K562 (cell line): ENCODE results near the gene LCNL1. TPM values are rescaled to one million over a fixed set of nuclear protein-coding genes. Genes with fewer than 3 reads are reported as not detected.
A peak's percentile ranks its signal among the peaks of the same experiment; 100 is the strongest.

Source experiments
- ADNP ChIP-seq: fragments of 200-800 bp; sonication (Bioruptor generic); IDR thresholded peaks from 2 replicates; pipeline ENCODE4 v1.6.1; 2016; ENCODE audit warnings: missing genetic modification characterization, missing compliant biosample characterization
- DNMT1 ChIP-seq: fragments of 450-650 bp; IDR thresholded peaks from 2 replicates; pipeline ENCODE4 v1.6.1; 2016; ENCODE audit warnings: antibody characterized with exemption, mild to moderate bottlenecking
- HNRNPL ChIP-seq: fragments of 200-400 bp; formaldehyde crosslinking; IDR thresholded peaks from 2 replicates; pipeline ENCODE4 v1.6.1; 2017; ENCODE audit warnings: low read depth, mild to moderate bottlenecking, low read length
- MYC ChIP-seq, 2 experiments: fragments of 250-450 bp in 1 of 2; sonication (Bioruptor Pico) in 1 of 2; IDR thresholded peaks; 2 replicates each; pipeline versions ENCODE4 v1.5.1 to v1.6.1; 2012 to 2021; ENCODE audit warnings: low read depth in 2 of 2, borderline replicate concordance in 1 of 2, improper control_type of control experiment in 1 of 2, low read length in 1 of 2, mild to moderate bottlenecking in 1 of 2, moderate library complexity in 1 of 2
- NFIC ChIP-seq: fragments of 450-650 bp; IDR thresholded peaks from 2 replicates; pipeline ENCODE4 v1.6.1; 2017; ENCODE audit warnings: mild to moderate bottlenecking, inconsistent platforms
- XRCC4 ChIP-seq: IDR thresholded peaks from one replicate; pipeline ENCODE4 v1.6.1; 2011; ENCODE audit not compliant: insufficient read depth, insufficient read length; ENCODE audit errors: extremely low read depth
- ZNF398 ChIP-seq: fragments of 250-450 bp; sonication (Bioruptor Pico); IDR thresholded peaks from 2 replicates; pipeline ENCODE4 v1.8.0; 2021; ENCODE audit warnings: moderate library complexity, mild to moderate bottlenecking, inconsistent platforms
- ZNF699 ChIP-seq: fragments of 250-450 bp; sonication (Bioruptor Pico); IDR thresholded peaks from 2 replicates; pipeline ENCODE4 v1.8.0; 2021; ENCODE audit warnings: mild to moderate bottlenecking, moderate library complexity; ENCODE audit not compliant: insufficient replicate concordance
- polyA plus RNA-seq, 8 experiments: library from polyadenylated mRNA; depleted of rRNA in 4 of 8; stranded (reverse) in 5 of 8; unstranded in 3 of 8; fragments of >200 nt; fragmentation: Nextera tagmentation in 2 of 8; fragmentation: Illumina TruSeq in 1 of 8; extraction: Ambion mirVana in 2 of 8; extraction: Trizol in 1 of 8; gene quantifications; 2 replicates each; pipeline versions ENCODE4 v1.2.1 to v1.2.3, GENCODE V29; 2011 to 2014; ENCODE audit warnings: inconsistent platforms in 1 of 8, missing spikeins in 1 of 8
- total RNA-seq, 7 experiments: library from RNA; depleted of rRNA in 6 of 7; stranded (reverse); fragments of >200 nt in 6 of 7; fragmentation: Illumina TruSeq in 2 of 7; extraction: Trizol in 2 of 7; gene quantifications; 2 replicates each; pipeline versions ENCODE4 v1.2.1 to v1.2.3, GENCODE V29; 2011 to 2021; ENCODE audit warnings: low replicate concordance in 1 of 7
- TF ChIP-seq, protein P1 (sequence below): fragments of 200-600 bp; sonication (generic); IDR thresholded peaks from one replicate; pipeline ENCODE4 v1.6.1; 2012; ENCODE audit warnings: mild to moderate bottlenecking, low read depth, low read length, inconsistent platforms
- TF ChIP-seq, protein P2 (sequence below): fragments of 450-650 bp; IDR thresholded peaks from 2 replicates; pipeline ENCODE4 v1.7.1; 2018; ENCODE audit warnings: mild to moderate bottlenecking, low read depth; ENCODE audit not compliant: partially characterized antibody

LCNL1 gene
- total and polyA plus RNA-seq, 9 of the 15 experiments (the other 6 are each of a cell fraction or from before 2014, with no cell fraction given): 0.04 to 0.16 (median 0.04) TPM; not detected in 4

DNA sequence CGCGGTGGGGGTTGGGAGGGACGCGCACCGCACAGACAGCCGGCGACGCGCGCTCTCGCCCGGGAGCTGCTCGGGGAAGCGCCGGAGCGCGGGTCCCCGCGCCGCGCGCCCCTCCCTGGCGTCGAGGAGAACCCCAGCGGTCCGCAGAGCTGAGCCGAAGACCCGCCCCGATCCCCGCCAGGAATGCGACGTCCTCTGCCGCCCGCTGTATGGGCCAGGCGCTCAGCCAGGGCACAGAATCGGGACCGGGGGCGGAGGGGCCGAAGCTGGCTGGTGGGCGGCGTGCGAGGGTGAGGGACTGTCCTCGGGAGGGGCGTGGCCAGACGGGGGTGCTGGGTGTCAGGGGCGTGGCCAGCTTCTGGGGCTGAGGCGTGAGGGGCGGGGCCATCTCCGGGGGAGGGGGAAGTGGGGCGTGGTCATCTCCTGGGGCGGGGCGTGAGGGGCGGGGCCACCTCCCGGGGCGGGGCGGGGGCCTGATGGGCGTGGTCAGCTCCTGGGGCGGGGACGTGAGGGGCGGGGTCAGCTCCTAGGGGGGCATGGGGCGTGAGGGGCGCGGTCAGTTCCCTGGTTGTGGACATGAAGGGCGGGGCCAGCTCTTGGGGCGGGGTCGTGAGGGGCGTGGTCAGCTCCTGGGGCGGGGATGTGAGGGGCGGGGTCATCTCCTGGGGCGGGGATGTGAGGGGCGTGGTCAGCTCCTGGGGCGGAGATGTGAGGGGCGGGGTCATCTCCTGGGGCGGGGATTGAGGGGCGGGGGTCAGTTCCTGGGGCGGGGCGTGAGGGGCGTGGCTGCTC lies 4.5 kb upstream of the LCNL1 start (continued):
- TF ChIP-seq, protein P1, sequence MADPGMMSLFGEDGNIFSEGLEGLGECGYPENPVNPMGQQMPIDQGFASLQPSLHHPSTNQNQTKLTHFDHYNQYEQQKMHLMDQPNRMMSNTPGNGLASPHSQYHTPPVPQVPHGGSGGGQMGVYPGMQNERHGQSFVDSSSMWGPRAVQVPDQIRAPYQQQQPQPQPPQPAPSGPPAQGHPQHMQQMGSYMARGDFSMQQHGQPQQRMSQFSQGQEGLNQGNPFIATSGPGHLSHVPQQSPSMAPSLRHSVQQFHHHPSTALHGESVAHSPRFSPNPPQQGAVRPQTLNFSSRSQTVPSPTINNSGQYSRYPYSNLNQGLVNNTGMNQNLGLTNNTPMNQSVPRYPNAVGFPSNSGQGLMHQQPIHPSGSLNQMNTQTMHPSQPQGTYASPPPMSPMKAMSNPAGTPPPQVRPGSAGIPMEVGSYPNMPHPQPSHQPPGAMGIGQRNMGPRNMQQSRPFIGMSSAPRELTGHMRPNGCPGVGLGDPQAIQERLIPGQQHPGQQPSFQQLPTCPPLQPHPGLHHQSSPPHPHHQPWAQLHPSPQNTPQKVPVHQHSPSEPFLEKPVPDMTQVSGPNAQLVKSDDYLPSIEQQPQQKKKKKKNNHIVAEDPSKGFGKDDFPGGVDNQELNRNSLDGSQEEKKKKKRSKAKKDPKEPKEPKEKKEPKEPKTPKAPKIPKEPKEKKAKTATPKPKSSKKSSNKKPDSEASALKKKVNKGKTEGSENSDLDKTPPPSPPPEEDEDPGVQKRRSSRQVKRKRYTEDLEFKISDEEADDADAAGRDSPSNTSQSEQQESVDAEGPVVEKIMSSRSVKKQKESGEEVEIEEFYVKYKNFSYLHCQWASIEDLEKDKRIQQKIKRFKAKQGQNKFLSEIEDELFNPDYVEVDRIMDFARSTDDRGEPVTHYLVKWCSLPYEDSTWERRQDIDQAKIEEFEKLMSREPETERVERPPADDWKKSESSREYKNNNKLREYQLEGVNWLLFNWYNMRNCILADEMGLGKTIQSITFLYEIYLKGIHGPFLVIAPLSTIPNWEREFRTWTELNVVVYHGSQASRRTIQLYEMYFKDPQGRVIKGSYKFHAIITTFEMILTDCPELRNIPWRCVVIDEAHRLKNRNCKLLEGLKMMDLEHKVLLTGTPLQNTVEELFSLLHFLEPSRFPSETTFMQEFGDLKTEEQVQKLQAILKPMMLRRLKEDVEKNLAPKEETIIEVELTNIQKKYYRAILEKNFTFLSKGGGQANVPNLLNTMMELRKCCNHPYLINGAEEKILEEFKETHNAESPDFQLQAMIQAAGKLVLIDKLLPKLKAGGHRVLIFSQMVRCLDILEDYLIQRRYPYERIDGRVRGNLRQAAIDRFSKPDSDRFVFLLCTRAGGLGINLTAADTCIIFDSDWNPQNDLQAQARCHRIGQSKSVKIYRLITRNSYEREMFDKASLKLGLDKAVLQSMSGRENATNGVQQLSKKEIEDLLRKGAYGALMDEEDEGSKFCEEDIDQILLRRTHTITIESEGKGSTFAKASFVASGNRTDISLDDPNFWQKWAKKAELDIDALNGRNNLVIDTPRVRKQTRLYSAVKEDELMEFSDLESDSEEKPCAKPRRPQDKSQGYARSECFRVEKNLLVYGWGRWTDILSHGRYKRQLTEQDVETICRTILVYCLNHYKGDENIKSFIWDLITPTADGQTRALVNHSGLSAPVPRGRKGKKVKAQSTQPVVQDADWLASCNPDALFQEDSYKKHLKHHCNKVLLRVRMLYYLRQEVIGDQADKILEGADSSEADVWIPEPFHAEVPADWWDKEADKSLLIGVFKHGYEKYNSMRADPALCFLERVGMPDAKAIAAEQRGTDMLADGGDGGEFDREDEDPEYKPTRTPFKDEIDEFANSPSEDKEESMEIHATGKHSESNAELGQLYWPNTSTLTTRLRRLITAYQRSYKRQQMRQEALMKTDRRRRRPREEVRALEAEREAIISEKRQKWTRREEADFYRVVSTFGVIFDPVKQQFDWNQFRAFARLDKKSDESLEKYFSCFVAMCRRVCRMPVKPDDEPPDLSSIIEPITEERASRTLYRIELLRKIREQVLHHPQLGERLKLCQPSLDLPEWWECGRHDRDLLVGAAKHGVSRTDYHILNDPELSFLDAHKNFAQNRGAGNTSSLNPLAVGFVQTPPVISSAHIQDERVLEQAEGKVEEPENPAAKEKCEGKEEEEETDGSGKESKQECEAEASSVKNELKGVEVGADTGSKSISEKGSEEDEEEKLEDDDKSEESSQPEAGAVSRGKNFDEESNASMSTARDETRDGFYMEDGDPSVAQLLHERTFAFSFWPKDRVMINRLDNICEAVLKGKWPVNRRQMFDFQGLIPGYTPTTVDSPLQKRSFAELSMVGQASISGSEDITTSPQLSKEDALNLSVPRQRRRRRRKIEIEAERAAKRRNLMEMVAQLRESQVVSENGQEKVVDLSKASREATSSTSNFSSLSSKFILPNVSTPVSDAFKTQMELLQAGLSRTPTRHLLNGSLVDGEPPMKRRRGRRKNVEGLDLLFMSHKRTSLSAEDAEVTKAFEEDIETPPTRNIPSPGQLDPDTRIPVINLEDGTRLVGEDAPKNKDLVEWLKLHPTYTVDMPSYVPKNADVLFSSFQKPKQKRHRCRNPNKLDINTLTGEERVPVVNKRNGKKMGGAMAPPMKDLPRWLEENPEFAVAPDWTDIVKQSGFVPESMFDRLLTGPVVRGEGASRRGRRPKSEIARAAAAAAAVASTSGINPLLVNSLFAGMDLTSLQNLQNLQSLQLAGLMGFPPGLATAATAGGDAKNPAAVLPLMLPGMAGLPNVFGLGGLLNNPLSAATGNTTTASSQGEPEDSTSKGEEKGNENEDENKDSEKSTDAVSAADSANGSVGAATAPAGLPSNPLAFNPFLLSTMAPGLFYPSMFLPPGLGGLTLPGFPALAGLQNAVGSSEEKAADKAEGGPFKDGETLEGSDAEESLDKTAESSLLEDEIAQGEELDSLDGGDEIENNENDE: no peak
- TF ChIP-seq ZNF699 (CRISPR knock-in tag) (no peak), XRCC4 (no peak), NFIC (peak; percentile 82), DNMT1 (no peak), ADNP (tag) (no peak), HNRNPL (no peak), MYC (IDR thresholded peaks at IDR 0.05; ENCODE audit: low read depth, low read length) (no peak), MYC (CRISPR knock-in tag; IDR thresholded peaks at IDR 0.05; ENCODE audit: borderline replicate concordance, low read depth) (no peak), ZNF398 (CRISPR knock-in tag) (no peak)
- TF ChIP-seq, protein P2, sequence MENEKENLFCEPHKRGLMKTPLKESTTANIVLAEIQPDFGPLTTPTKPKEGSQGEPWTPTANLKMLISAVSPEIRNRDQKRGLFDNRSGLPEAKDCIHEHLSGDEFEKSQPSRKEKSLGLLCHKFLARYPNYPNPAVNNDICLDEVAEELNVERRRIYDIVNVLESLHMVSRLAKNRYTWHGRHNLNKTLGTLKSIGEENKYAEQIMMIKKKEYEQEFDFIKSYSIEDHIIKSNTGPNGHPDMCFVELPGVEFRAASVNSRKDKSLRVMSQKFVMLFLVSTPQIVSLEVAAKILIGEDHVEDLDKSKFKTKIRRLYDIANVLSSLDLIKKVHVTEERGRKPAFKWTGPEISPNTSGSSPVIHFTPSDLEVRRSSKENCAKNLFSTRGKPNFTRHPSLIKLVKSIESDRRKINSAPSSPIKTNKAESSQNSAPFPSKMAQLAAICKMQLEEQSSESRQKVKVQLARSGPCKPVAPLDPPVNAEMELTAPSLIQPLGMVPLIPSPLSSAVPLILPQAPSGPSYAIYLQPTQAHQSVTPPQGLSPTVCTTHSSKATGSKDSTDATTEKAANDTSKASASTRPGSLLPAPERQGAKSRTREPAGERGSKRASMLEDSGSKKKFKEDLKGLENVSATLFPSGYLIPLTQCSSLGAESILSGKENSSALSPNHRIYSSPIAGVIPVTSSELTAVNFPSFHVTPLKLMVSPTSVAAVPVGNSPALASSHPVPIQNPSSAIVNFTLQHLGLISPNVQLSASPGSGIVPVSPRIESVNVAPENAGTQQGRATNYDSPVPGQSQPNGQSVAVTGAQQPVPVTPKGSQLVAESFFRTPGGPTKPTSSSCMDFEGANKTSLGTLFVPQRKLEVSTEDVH: peak; percentile 28
